ENCODE results near the gene TSPAN18.

The TSPAN18 gene

GRCh38 chr11:44931466-44931865, 204.7 kb downstream of the TSPAN18 start:
- Histone ChIP-seq H3K4me1 (ENCODE audit: control insufficient read depth, insufficient read depth, low read length, poor library complexity, severe bottlenecking) (peaks cover under 1% of the 10 kb centered on the region), H3K27me3 (replicated peaks; ENCODE audit: control insufficient read depth, insufficient read depth, low read length, poor library complexity, severe bottlenecking) (no peaks in the 10 kb centered on the region), H3K27ac (ENCODE audit: insufficient read depth, low read length, poor library complexity, severe bottlenecking) (no peak overlapping the region), H3K4me3 (ENCODE audit: insufficient read depth, low read depth, low read length, poor library complexity, severe bottlenecking) (no peak overlapping the region), H3K9me3 (ENCODE audit: control insufficient read depth, low read length) (no peaks in the 10 kb centered on the region), H3K36me3 (ENCODE audit: control insufficient read depth, insufficient read depth, low read length) (peaks cover 17% of the 10 kb centered on the region)
- no peak for DNase-seq

GRCh38 chr11:44934110-44934509, 207.3 kb downstream of the TSPAN18 start:
- DNase-seq: no peak
- peaks cover 2% of the 10 kb centered on the region for H3K4me1 ChIP-seq (ENCODE audit: control insufficient read depth, insufficient read depth, low read length, poor library complexity, severe bottlenecking)
- peaks cover 4% of the 10 kb centered on the region for H3K36me3 ChIP-seq (ENCODE audit: control insufficient read depth, insufficient read depth, low read length)
- H3K4me3 ChIP-seq (ENCODE audit: insufficient read depth, low read depth, low read length, poor library complexity, severe bottlenecking): no peak overlapping the region
- no peaks in the 10 kb centered on the region for H3K27me3 ChIP-seq (replicated peaks; ENCODE audit: control insufficient read depth, insufficient read depth, low read length, poor library complexity, severe bottlenecking)
- no peak overlapping the region for H3K27ac ChIP-seq (ENCODE audit: insufficient read depth, low read length, poor library complexity, severe bottlenecking)
- no peaks in the 10 kb centered on the region for H3K9me3 ChIP-seq (ENCODE audit: control insufficient read depth, low read length)

GRCh38 chr11:44934735-44935250, 208.0 kb downstream of the TSPAN18 start:
- H3K4me1 ChIP-seq (ENCODE audit: control insufficient read depth, insufficient read depth, low read length, poor library complexity, severe bottlenecking): peaks cover 2% of the 10 kb centered on the region
- no peaks in the 10 kb centered on the region for H3K36me3 ChIP-seq (ENCODE audit: control insufficient read depth, insufficient read depth, low read length)
- no peaks in the 10 kb centered on the region for H3K27me3 ChIP-seq (replicated peaks; ENCODE audit: control insufficient read depth, insufficient read depth, low read length, poor library complexity, severe bottlenecking)
- H3K9me3 ChIP-seq (ENCODE audit: control insufficient read depth, low read length): no peaks in the 10 kb centered on the region
- no peak for DNase-seq
- H3K27ac ChIP-seq (ENCODE audit: insufficient read depth, low read length, poor library complexity, severe bottlenecking): no peak overlapping the region
- no peak overlapping the region for H3K4me3 ChIP-seq (ENCODE audit: insufficient read depth, low read depth, low read length, poor library complexity, severe bottlenecking)

GRCh38 chr11:44936525-44936924, 209.8 kb downstream of the TSPAN18 start:
- peak; percentile 55 to 72 (median 63) for DNase-seq
- Histone ChIP-seq H3K27me3 (replicated peaks; ENCODE audit: control insufficient read depth, insufficient read depth, low read length, poor library complexity, severe bottlenecking) (no peaks in the 10 kb centered on the region), H3K4me3 (ENCODE audit: insufficient read depth, low read depth, low read length, poor library complexity, severe bottlenecking) (no peak overlapping the region), H3K27ac (ENCODE audit: insufficient read depth, low read length, poor library complexity, severe bottlenecking) (no peak overlapping the region), H3K9me3 (ENCODE audit: control insufficient read depth, low read length) (no peaks in the 10 kb centered on the region), H3K36me3 (ENCODE audit: control insufficient read depth, insufficient read depth, low read length) (no peaks in the 10 kb centered on the region), H3K4me1 (ENCODE audit: control insufficient read depth, insufficient read depth, low read length, poor library complexity, severe bottlenecking) (peaks cover 2% of the 10 kb centered on the region)

GRCh38 chr11:44936951-44937543, 210.3 kb downstream of the TSPAN18 start:
- Histone ChIP-seq H3K4me1 (ENCODE audit: control insufficient read depth, insufficient read depth, low read length, poor library complexity, severe bottlenecking) (peaks cover 2% of the 10 kb centered on the region), H3K27ac (ENCODE audit: insufficient read depth, low read length, poor library complexity, severe bottlenecking) (no peak overlapping the region), H3K27me3 (replicated peaks; ENCODE audit: control insufficient read depth, insufficient read depth, low read length, poor library complexity, severe bottlenecking) (no peaks in the 10 kb centered on the region), H3K4me3 (ENCODE audit: insufficient read depth, low read depth, low read length, poor library complexity, severe bottlenecking) (no peak overlapping the region), H3K9me3 (ENCODE audit: control insufficient read depth, low read length) (no peaks in the 10 kb centered on the region), H3K36me3 (ENCODE audit: control insufficient read depth, insufficient read depth, low read length) (no peaks in the 10 kb centered on the region)
- DNase-seq: no peak

GRCh38 chr11:44938066-44938691, 211.4 kb downstream of the TSPAN18 start:
- Histone ChIP-seq H3K27me3 (replicated peaks; ENCODE audit: control insufficient read depth, insufficient read depth, low read length, poor library complexity, severe bottlenecking) (no peaks in the 10 kb centered on the region), H3K36me3 (ENCODE audit: control insufficient read depth, insufficient read depth, low read length) (no peaks in the 10 kb centered on the region), H3K9me3 (ENCODE audit: control insufficient read depth, low read length) (no peaks in the 10 kb centered on the region), H3K4me3 (ENCODE audit: insufficient read depth, low read depth, low read length, poor library complexity, severe bottlenecking) (no peak overlapping the region), H3K27ac (ENCODE audit: insufficient read depth, low read length, poor library complexity, severe bottlenecking) (no peak overlapping the region), H3K4me1 (ENCODE audit: control insufficient read depth, insufficient read depth, low read length, poor library complexity, severe bottlenecking) (peaks cover 6% of the 10 kb centered on the region)
- no peak for DNase-seq

- no peaks in the 10 kb centered on the region for H3K36me3 ChIP-seq (ENCODE audit: control insufficient read depth, insufficient read depth, low read length)
- no peak overlapping the region for H3K4me3 ChIP-seq (ENCODE audit: insufficient read depth, low read depth, low read length, poor library complexity, severe bottlenecking)
- no peak for DNase-seq
- H3K27me3 ChIP-seq (replicated peaks; ENCODE audit: control insufficient read depth, insufficient read depth, low read length, poor library complexity, severe bottlenecking): no peaks in the 10 kb centered on the region
- no peak overlapping the region for H3K27ac ChIP-seq (ENCODE audit: insufficient read depth, low read length, poor library complexity, severe bottlenecking)
- no peaks in the 10 kb centered on the region for H3K9me3 ChIP-seq (ENCODE audit: control insufficient read depth, low read length)
- H3K4me1 ChIP-seq (ENCODE audit: control insufficient read depth, insufficient read depth, low read length, poor library complexity, severe bottlenecking): peaks cover 6% of the 10 kb centered on the region
These were observed 213.1 kb downstream of the TSPAN18 start for GRCh38 chr11:44939673-44940395.

- DNase-seq: no peak
- Histone ChIP-seq H3K9me3 (ENCODE audit: control insufficient read depth, low read length) (no peaks in the 10 kb centered on the region), H3K4me1 (ENCODE audit: control insufficient read depth, insufficient read depth, low read length, poor library complexity, severe bottlenecking) (peaks cover 6% of the 10 kb centered on the region), H3K4me3 (ENCODE audit: insufficient read depth, low read depth, low read length, poor library complexity, severe bottlenecking) (no peak overlapping the region), H3K27me3 (replicated peaks; ENCODE audit: control insufficient read depth, insufficient read depth, low read length, poor library complexity, severe bottlenecking) (no peaks in the 10 kb centered on the region), H3K36me3 (ENCODE audit: control insufficient read depth, insufficient read depth, low read length) (no peaks in the 10 kb centered on the region), H3K27ac (ENCODE audit: insufficient read depth, low read length, poor library complexity, severe bottlenecking) (no peak overlapping the region)
These were observed 213.6 kb downstream of the TSPAN18 start for GRCh38 chr11:44940404-44940803.

GRCh38 chr11:44940835-44941234, 214.1 kb downstream of the TSPAN18 start:
- no peaks in the 10 kb centered on the region for H3K27me3 ChIP-seq (replicated peaks; ENCODE audit: control insufficient read depth, insufficient read depth, low read length, poor library complexity, severe bottlenecking)
- no peak overlapping the region for H3K4me3 ChIP-seq (ENCODE audit: insufficient read depth, low read depth, low read length, poor library complexity, severe bottlenecking)
- no peak for DNase-seq
- no peaks in the 10 kb centered on the region for H3K9me3 ChIP-seq (ENCODE audit: control insufficient read depth, low read length)
- H3K4me1 ChIP-seq (ENCODE audit: control insufficient read depth, insufficient read depth, low read length, poor library complexity, severe bottlenecking): peaks cover 6% of the 10 kb centered on the region
- H3K36me3 ChIP-seq (ENCODE audit: control insufficient read depth, insufficient read depth, low read length): no peaks in the 10 kb centered on the region
- no peak overlapping the region for H3K27ac ChIP-seq (ENCODE audit: insufficient read depth, low read length, poor library complexity, severe bottlenecking)

Data from effector memory CD4-positive, alpha-beta T cell (primary cell).